ENCODE results near the gene WDR41. TPM values are rescaled to one million over a fixed set of nuclear protein-coding genes. Genes with fewer than 3 reads are reported as not detected.
"Not testable (repeated sequence)": the region's sequence is repeated elsewhere in the genome, so short reads cannot be mapped to it uniquely, and the experiment has no call there.

WDR41 gene
- total RNA-seq, 1 experiment from 2014 or later: 107 TPM

- TF ChIP-seq, protein P1, sequence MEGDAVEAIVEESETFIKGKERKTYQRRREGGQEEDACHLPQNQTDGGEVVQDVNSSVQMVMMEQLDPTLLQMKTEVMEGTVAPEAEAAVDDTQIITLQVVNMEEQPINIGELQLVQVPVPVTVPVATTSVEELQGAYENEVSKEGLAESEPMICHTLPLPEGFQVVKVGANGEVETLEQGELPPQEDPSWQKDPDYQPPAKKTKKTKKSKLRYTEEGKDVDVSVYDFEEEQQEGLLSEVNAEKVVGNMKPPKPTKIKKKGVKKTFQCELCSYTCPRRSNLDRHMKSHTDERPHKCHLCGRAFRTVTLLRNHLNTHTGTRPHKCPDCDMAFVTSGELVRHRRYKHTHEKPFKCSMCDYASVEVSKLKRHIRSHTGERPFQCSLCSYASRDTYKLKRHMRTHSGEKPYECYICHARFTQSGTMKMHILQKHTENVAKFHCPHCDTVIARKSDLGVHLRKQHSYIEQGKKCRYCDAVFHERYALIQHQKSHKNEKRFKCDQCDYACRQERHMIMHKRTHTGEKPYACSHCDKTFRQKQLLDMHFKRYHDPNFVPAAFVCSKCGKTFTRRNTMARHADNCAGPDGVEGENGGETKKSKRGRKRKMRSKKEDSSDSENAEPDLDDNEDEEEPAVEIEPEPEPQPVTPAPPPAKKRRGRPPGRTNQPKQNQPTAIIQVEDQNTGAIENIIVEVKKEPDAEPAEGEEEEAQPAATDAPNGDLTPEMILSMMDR (IDR thresholded peaks at IDR 0.05; ENCODE audit: unreplicated experiment): no peak
- CTCF ChIA-PET: interaction anchor here (0.7 kb wide), 1 partner anchor 148 kb away, joined by 4 read pairs; no protein-coding TSS in a partner anchor
- Mint-ChIP-seq H3K27me3 (ENCODE audit: insufficient read depth, unreplicated experiment) (peaks cover 11% of the 10 kb centered on the region), H3K4me3 (ENCODE audit: unreplicated experiment) (no peak overlapping the region), H3K27ac (ENCODE audit: low read depth, unreplicated experiment) (no peak overlapping the region), H3K9me3 (ENCODE audit: unreplicated experiment) (no peaks in the 10 kb centered on the region), H3K36me3 (ENCODE audit: insufficient read depth, unreplicated experiment) (no peaks in the 10 kb centered on the region), H3K4me1 (ENCODE audit: insufficient read depth, unreplicated experiment) (no peaks in the 10 kb centered on the region)
- POLR2A ChIA-PET: no interaction called here
- no peak for DNase-seq (ENCODE audit: unreplicated experiment)
- intact Hi-C loops (cut with micrococcal nuclease): no loop called here
- BruUV-seq (replicated peaks): no TSS peak
Observed at GRCh38 chr5:77514457-77514856, 22.3 kb upstream of the WDR41 start.

GRCh38 chr5:77513321-77513720, 21.2 kb upstream of the WDR41 start:
- Mint-ChIP-seq H3K9me3 (ENCODE audit: unreplicated experiment) (no peaks in the 10 kb centered on the region), H3K4me3 (ENCODE audit: unreplicated experiment) (no peak overlapping the region), H3K36me3 (ENCODE audit: insufficient read depth, unreplicated experiment) (no peaks in the 10 kb centered on the region), H3K27me3 (ENCODE audit: insufficient read depth, unreplicated experiment) (peaks cover 11% of the 10 kb centered on the region), H3K27ac (ENCODE audit: low read depth, unreplicated experiment) (no peak overlapping the region), H3K4me1 (ENCODE audit: insufficient read depth, unreplicated experiment) (no peaks in the 10 kb centered on the region)
- no TSS peak for BruUV-seq (replicated peaks)
- no peak for DNase-seq (ENCODE audit: unreplicated experiment)
- intact Hi-C loops (cut with micrococcal nuclease): no loop called here
- POLR2A ChIA-PET: no interaction called here
- CTCF ChIA-PET: no interaction called here
- TF ChIP-seq, protein P1 (IDR thresholded peaks at IDR 0.05; ENCODE audit: unreplicated experiment): no peak

DNA sequence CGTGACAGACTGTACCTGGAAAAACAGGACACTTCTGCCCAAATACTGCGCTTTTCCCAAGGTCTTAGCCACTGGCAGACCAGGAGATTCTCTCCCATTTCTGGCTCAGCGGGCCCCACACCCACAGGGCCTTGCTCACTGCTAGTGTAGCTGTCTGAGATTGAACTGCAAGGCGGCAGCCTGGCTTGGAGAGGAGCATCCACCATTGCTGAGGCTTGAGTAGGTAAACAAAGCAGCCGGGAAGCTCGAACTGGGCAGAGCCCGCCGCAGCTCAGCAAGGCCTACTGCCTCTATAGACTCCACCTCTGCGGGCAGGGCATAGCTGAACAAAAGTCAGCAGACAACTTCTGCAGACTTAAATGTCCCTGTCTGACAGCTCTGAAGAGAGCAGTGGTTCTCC, 9.0 kb upstream of the WDR41 start:
- H3K4me1 Mint-ChIP-seq (ENCODE audit: insufficient read depth, unreplicated experiment); intact Hi-C loops (cut with micrococcal nuclease); BruUV-seq (replicated peaks); H3K27ac Mint-ChIP-seq (ENCODE audit: low read depth, unreplicated experiment); H3K36me3 Mint-ChIP-seq (ENCODE audit: insufficient read depth, unreplicated experiment); DNase-seq (ENCODE audit: unreplicated experiment); H3K4me3 Mint-ChIP-seq (ENCODE audit: unreplicated experiment): not testable (repeated sequence)
- CTCF ChIA-PET: interaction anchor here (2.3 kb wide), 1 partner anchor 9 kb away, joined by 16 read pairs; the partner anchor contains the start of gene WDR41
- peaks cover 11% of the 10 kb centered on the region for H3K9me3 Mint-ChIP-seq (ENCODE audit: unreplicated experiment)
- H3K27me3 Mint-ChIP-seq (ENCODE audit: insufficient read depth, unreplicated experiment): peaks cover 31% of the 10 kb centered on the region
- POLR2A ChIA-PET: interaction anchor here (2.9 kb wide), 1 partner anchor 9 kb away, joined by 11 read pairs; the partner anchor contains the start of gene WDR41

DNA sequence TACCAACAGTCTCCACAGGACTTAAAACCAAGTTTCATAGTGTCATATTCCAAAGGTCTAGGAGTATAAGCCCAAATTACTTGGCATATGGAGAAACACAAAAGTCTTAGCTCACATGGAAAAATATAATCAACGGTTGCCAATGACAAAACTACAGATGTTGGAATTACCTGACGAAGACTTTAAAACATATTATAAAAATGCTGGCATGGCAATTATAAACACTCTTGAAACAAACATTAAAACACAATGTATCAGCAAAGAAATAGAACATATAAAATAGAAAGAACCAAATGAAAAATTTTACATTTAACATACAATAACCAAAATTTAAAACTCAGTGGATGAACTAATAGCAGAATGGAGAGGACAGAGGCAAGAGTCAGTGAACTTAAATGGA, 7.9 kb upstream of the WDR41 start:
- no TSS peak for BruUV-seq (replicated peaks)
- H3K27me3 Mint-ChIP-seq (ENCODE audit: insufficient read depth, unreplicated experiment): peaks cover 30% of the 10 kb centered on the region
- ChIA-PET POLR2A (interaction anchor here (2.9 kb wide), 1 partner anchor 8 kb away, joined by 11 read pairs; the partner anchor contains the start of gene WDR41), CTCF (interaction anchor here (0.6 to 2.3 kb wide), 3 partner anchors 8 to 577 kb away, joined by 3 to 16 read pairs (median 4); partner anchors contain the start of gene WDR41)
- no peak overlapping the region for H3K27ac Mint-ChIP-seq (ENCODE audit: low read depth, unreplicated experiment)
- intact Hi-C loops (cut with micrococcal nuclease): no loop called here
- H3K4me3 Mint-ChIP-seq (ENCODE audit: unreplicated experiment): no peak overlapping the region
- TF ChIP-seq, protein P1 (IDR thresholded peaks at IDR 0.05; ENCODE audit: unreplicated experiment): no peak
- H3K36me3 Mint-ChIP-seq (ENCODE audit: insufficient read depth, unreplicated experiment): no peaks in the 10 kb centered on the region
- DNase-seq (ENCODE audit: unreplicated experiment): no peak
- H3K9me3 Mint-ChIP-seq (ENCODE audit: unreplicated experiment): peaks cover 11% of the 10 kb centered on the region
- H3K4me1 Mint-ChIP-seq (ENCODE audit: insufficient read depth, unreplicated experiment): no peaks in the 10 kb centered on the region
